ENCODE data around the gene DLG2.

The DLG2 gene

GRCh38 chr11:84438565-84438964 lies 1188.6 kb downstream of the DLG2 start:
- H3F3A ChIP-seq (ENCODE audit: insufficient read depth, low read length): no peaks in the 10 kb centered on the region
- H3K4me2 ChIP-seq (ENCODE audit: low read length): no peak overlapping the region
- no peaks in the 10 kb centered on the region for H3K9me3 ChIP-seq (ENCODE audit: low read length)
- H3K9me2 ChIP-seq (ENCODE audit: low read depth, low read length): no peaks in the 10 kb centered on the region
- H3K9ac ChIP-seq (ENCODE audit: low read length): no peak overlapping the region
- H3K27me3 ChIP-seq (ENCODE audit: insufficient read depth, low read length): no peaks in the 10 kb centered on the region
- H2AFZ ChIP-seq (ENCODE audit: low read length): no peak overlapping the region
- H3K4me3 ChIP-seq (ENCODE audit: low read depth, low read length, poor library complexity, severe bottlenecking): no peak overlapping the region
- H3K79me2 ChIP-seq (ENCODE audit: insufficient read depth, low read length): no peaks in the 10 kb centered on the region
- no peaks in the 10 kb centered on the region for H4K20me1 ChIP-seq (ENCODE audit: insufficient read depth, low read length)
- peaks cover 3% of the 10 kb centered on the region for H3K4me1 ChIP-seq (ENCODE audit: insufficient read depth, low read length, severe bottlenecking)
- TF ChIP-seq EZH2 (IDR thresholded peaks at IDR 0.05; ENCODE audit: borderline replicate concordance, low read length) (no peak), CTCF (IDR thresholded peaks at IDR 0.05; ENCODE audit: low read length) (no peak)
- H3K36me3 ChIP-seq (ENCODE audit: insufficient read depth, low read length): no peaks in the 10 kb centered on the region
- no peak overlapping the region for H3K27ac ChIP-seq (ENCODE audit: low read depth, low read length, poor library complexity, severe bottlenecking)

- TF ChIP-seq EZH2 (IDR thresholded peaks at IDR 0.05; ENCODE audit: borderline replicate concordance, low read length) (no peak), CTCF (IDR thresholded peaks at IDR 0.05; ENCODE audit: low read length) (no peak)
- no peaks in the 10 kb centered on the region for H3K9me2 ChIP-seq (ENCODE audit: low read depth, low read length)
- H3K9ac ChIP-seq (ENCODE audit: low read length): no peak overlapping the region
- H3K27ac ChIP-seq (ENCODE audit: low read depth, low read length, poor library complexity, severe bottlenecking): no peak overlapping the region
- H3K4me2 ChIP-seq (ENCODE audit: low read length): peak overlapping the region; percentile 39; the same call in 1 of the 2 replicates
- no peaks in the 10 kb centered on the region for H3K27me3 ChIP-seq (ENCODE audit: insufficient read depth, low read length)
- H3K9me3 ChIP-seq (ENCODE audit: low read length): no peaks in the 10 kb centered on the region
- H3K36me3 ChIP-seq (ENCODE audit: insufficient read depth, low read length): no peaks in the 10 kb centered on the region
- H2AFZ ChIP-seq (ENCODE audit: low read length): no peak overlapping the region
- no peaks in the 10 kb centered on the region for H4K20me1 ChIP-seq (ENCODE audit: insufficient read depth, low read length)
- no peaks in the 10 kb centered on the region for H3K79me2 ChIP-seq (ENCODE audit: insufficient read depth, low read length)
- no peaks in the 10 kb centered on the region for H3F3A ChIP-seq (ENCODE audit: insufficient read depth, low read length)
- H3K4me3 ChIP-seq (ENCODE audit: low read depth, low read length, poor library complexity, severe bottlenecking): peak overlapping the region; percentile 13
- peaks cover 3% of the 10 kb centered on the region for H3K4me1 ChIP-seq (ENCODE audit: insufficient read depth, low read length, severe bottlenecking)
Observed at GRCh38 chr11:84437071-84437980, 1189.8 kb downstream of the DLG2 start.

GRCh38 chr11:84430661-84431060 lies 1196.5 kb downstream of the DLG2 start:
- no peak for TF ChIP-seq EZH2 (IDR thresholded peaks at IDR 0.05; ENCODE audit: borderline replicate concordance, low read length)
- no peak for TF ChIP-seq CTCF (IDR thresholded peaks at IDR 0.05; ENCODE audit: low read length)
- no peak overlapping the region for H3K4me3 ChIP-seq (ENCODE audit: low read depth, low read length, poor library complexity, severe bottlenecking)
- no peaks in the 10 kb centered on the region for H3F3A ChIP-seq (ENCODE audit: insufficient read depth, low read length)
- no peaks in the 10 kb centered on the region for H3K79me2 ChIP-seq (ENCODE audit: insufficient read depth, low read length)
- H4K20me1 ChIP-seq (ENCODE audit: insufficient read depth, low read length): no peaks in the 10 kb centered on the region
- H3K27ac ChIP-seq (ENCODE audit: low read depth, low read length, poor library complexity, severe bottlenecking): no peak overlapping the region
- H3K9me2 ChIP-seq (ENCODE audit: low read depth, low read length): no peaks in the 10 kb centered on the region
- no peaks in the 10 kb centered on the region for H3K4me1 ChIP-seq (ENCODE audit: insufficient read depth, low read length, severe bottlenecking)
- no peak overlapping the region for H3K9ac ChIP-seq (ENCODE audit: low read length)
- no peaks in the 10 kb centered on the region for H3K27me3 ChIP-seq (ENCODE audit: insufficient read depth, low read length)
- H2AFZ ChIP-seq (ENCODE audit: low read length): no peak overlapping the region
- H3K4me2 ChIP-seq (ENCODE audit: low read length): no peak overlapping the region
- H3K9me3 ChIP-seq (ENCODE audit: low read length): no peaks in the 10 kb centered on the region
- no peaks in the 10 kb centered on the region for H3K36me3 ChIP-seq (ENCODE audit: insufficient read depth, low read length)

Data from OCI-LY1 (cell line).